IPS-18c (cell line): ENCODE measurements around the gene DCANP1.
A peak's percentile ranks its signal among the peaks of the same experiment; 100 is the strongest.

Experiments
- H3K4me3 ChIP-seq: 2 replicates; pipeline ENCODE4 v1.7.0; 2013; ENCODE audit warnings: low read depth, mild to moderate bottlenecking, low read length, moderate library complexity; ENCODE audit not compliant: insufficient read depth
- H3K9me3 ChIP-seq: one replicate; pipeline ENCODE4 v1.6.1; 2013; ENCODE audit warnings: mild to moderate bottlenecking, low read length, moderate library complexity; ENCODE audit not compliant: control insufficient read depth, insufficient read depth

Gene DCANP1

DNA sequence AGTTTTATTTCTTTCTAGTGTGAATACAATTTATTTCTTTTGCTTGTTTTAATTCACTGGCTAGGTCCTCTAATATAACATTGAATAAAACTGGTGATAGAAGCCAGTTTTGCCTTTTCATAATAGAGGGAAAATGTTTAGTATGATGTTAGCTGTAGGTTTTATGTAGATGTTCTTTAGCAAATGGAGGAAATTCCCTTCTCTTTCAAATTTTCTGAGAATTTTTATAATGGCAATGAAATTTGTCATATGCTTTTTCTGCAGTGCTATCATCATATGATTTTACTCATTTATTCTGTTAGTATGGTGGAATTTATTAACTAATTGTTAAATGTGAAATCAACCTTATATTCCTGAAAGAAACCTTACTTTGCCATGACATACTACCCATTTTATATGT, 30.1 kb downstream of the DCANP1 start:
- Histone ChIP-seq H3K9me3 (no peaks in the 10 kb centered on the region), H3K4me3 (no peak overlapping the region)

DNA sequence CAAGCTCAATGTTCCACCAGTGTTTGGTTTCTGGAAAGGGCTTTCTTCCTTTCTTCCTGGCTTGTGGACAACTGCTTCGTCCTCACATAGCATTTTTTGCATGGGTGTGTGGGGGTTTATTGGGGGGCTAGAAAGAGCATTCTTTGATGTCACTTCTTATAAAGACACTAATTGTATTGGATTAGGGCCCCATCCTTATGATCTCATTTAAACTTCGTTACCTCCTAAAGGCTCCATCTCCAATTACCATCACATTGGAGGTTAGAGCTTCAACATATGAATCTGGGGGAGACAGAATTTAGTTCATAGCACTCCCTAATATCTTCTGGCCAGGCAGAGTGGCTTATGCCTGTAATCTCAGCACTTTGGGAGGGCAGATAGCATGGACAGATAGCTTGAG, 42.1 kb downstream of the DCANP1 start:
- Histone ChIP-seq H3K4me3 (no peak overlapping the region), H3K9me3 (peaks cover 2% of the 10 kb centered on the region)

DNA sequence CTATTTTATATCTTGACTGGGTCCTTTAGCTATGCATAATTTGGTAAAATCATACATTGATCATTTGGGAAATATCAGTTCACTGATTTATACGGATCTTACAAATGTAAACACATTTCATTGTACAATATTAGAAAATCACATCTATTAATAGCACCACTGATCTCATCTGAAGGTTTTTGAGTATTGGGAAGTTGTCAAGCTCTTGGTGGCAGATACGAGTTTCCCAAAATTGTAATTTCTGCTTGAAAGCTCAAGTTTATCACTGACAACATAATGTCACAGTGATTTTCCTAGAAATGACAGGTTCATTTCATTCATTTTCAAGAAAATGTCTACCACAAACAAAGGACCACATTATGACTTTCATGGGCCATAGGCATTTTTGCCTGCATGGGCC, 45.1 kb downstream of the DCANP1 start:
- peaks cover 2% of the 10 kb centered on the region for H3K9me3 ChIP-seq

DNA sequence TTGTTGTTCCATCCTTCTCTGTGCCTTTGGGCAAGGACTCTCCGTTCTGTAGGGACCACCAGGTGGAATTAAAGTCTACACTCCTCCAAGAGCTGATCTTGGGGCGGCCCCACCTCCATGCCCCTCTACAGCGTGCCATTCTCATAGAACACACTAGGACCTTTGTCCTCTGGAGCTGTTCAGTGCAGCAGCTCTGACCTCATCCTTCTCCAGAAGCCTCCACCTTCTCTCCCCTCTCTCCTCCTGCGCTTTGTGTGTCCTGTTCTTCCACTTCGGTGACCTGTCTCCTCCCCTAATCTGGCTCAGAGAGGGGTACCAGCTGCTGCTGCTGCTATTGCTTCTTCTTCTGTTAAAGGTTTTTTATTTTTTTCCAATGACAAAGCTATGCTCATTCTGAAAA, 46.3 kb downstream of the DCANP1 start:
- Histone ChIP-seq H3K9me3 (peaks cover 2% of the 10 kb centered on the region), H3K4me3 (no peak overlapping the region)

More for the DNA sequence above, 45.1 kb downstream of the DCANP1 start:
- H3K4me3 ChIP-seq = no peak overlapping the region

DNA sequence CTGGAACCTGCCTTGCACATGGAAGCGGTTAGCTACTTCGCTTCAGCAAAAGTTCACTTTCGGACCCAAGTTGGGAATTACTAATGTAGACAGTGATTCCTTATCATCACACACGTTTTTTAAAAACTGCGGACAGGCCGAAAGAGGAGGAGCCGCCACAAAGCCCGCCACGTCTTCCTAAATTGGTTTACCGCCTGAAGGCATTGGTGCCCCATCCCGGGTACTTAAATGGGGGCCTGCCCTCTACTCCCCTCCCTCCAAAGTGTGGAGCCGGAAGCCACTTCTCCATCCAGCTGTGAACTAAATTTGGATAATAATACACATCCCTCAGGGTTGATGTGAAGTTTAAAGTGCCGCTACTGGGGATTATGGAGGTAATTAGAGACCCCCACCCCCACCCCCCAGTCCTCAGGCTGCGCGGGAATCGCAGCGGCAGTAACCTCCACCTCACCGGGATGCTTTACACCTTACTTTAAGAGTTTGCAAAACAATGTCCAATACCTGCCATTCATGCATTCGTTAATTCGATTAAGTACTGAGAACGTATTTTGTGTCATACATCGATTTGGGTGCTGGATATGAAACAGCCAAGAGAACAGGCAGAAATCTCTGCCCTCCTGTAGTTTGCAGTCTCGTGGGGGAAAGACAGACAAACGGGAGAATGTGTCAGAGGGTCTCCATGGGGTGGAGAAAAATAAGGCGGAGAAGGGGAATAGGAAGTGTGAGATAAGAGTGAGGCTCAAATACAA, 47.2 kb downstream of the DCANP1 start:
- peaks cover 2% of the 10 kb centered on the region for H3K9me3 ChIP-seq
- H3K4me3 ChIP-seq = peak overlapping the region; percentile 69

DNA sequence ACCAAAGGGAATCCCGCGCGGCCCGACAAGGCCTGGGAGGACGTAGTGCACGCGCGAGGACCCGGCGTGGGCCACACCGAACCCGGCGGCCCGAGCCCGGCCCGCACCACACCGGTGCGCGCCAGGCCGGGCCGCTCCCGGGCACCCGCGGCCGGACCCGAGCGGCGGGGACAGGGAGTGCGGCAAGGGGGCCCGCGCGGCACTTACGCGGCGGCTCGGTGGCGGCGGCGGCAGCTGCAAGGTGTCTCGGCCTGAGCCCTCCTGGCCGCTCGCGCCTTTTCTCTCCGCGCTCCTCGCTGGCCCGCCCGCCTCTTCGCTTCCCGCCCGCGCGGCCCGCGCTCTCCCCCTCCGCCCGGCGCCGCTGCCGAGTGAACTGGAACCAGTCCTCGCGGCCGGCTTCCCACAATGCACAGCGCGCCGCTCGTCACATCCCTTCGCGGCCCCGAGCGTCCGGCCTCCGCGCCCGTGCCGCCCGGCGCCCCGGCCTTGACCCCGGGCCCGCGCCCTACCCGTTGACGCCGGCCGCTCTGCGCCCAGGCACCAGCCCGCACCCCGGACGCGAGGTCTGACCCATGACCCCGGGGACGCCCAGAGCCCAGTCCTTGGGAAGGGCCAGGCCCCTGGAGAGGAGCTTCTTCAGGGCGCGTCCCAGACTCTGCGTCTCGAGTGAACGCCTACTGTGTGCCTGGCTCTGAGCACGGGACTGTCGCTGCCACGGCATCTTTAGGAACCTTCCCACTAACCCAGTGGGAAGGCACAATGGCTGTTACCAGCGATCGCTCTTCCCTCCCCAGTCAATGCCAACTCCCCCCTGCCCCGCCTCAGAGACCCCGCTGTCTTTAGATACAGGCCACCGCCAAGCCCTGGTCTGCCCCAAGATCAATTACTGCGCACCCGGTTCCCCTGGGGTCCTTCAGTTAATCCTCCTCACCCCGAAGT, 48.0 kb downstream of the DCANP1 start, which contains the start of gene MACROH2A1:
Gene MACROH2A1 (minus strand): TSS at position 377 of the 939 bp plus-strand sequence. CDS start 10,138 bp downstream, outside the sequence.
- peaks cover 2% of the 10 kb centered on the region for H3K9me3 ChIP-seq
- peak within 1 kb of the TSS; percentile 69 for H3K4me3 ChIP-seq

DNA sequence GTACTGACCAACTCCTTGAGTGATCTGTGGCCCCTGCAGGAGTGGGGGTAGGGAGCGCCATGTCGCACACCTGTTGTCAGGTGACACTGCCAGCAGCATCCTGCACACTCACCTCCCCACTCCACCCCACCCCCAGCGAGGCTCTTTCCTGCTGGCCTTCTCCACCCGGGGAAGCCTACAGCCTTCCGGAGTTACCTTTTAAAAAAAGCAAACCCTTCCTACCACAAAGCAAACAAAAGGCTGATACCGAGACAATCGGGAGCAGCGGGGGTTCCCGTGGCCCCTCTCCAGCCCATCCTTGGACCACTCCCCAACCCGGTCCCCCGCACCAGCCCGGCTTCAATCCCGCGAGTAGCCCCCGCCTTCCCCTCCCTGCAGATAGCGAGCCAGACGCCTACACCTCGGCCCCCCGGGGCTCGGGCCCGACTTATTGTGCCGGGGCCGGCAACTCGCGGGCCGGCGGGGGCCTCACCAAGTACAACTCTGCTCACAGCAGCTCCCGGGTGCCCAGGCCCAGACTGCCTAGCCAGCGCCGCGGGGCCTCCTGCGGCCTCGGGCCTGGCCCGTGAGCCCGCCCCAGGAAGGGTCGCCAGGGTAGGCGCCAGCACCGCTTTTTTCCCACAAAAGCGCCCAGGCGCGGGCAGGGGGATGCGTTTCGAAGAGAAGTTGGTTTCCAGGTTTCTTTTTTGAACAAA, 48.8 kb downstream of the DCANP1 start:
- H3K4me3 ChIP-seq = peak overlapping the region; percentile 69
- H3K9me3 ChIP-seq = peaks cover 2% of the 10 kb centered on the region

DNA sequence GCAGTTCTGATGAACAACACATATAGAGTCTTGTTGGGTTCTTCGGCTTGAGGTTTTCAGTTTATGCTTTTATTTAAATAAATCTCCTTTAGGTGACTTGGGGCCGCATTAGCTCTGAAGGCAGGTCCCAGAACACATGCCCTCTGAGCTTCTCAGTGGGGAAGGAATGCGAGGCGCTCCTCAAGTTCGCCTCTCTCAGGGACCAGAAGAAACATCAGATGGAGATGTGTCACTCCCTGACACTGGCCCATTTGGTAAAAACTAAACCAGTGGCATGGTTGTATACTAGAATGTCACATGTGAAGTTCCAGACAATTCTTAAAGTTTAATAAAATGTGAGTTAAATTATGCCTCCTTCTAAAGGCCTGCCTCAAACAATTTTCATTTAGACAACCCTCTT, 50.1 kb downstream of the DCANP1 start:
- Histone ChIP-seq H3K9me3 (peaks cover 2% of the 10 kb centered on the region), H3K4me3 (no peak overlapping the region)

DNA sequence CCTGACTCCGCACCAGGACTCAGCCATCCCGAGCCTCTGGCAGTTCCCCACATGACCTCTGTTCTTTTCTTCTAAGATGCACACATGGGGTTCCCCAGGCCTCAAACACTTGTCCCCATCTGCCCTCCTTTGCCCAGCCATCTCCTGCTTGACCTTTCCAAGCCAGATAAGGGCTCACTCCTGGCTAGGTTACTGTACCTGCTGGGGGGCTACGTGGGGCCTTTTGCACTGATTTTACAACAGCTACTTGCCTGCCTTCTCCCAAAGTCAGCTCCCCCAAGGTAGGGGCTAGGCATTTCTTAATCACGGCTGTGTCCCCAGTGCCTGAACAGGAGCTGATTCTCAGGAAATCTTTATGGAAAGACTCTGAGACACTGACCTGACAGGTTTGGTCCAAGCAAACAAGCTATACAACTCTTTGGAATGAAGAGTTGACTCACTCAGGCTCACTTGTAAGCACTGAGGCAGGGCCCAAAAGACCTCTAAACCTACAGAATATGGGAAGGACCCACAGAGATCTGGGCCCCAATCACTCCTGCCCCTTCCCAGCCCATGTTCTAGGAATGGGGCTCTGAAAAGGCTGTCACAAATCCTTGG, 50.6 kb downstream of the DCANP1 start:
- no peak overlapping the region; the same call in 1 of the 2 replicates for H3K4me3 ChIP-seq

DNA sequence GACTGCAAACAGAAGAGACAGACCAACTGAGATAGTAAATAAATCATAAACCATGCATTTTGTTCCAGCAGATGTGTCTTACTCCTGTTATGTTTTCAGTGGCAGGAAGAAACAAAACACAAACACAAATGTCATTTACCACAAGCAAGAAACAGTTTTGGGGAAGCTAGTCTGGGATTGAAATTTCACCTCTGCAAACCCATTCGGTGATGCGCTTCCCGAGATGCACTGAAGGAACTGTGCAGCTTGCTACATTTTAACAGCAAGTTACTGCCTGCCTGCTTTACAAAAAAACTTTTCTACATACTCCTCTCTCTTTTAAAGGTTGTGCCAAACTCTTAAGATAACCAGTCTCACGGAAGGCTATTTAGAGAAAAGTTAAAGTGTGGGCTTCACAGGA, 51.3 kb downstream of the DCANP1 start:
- Histone ChIP-seq H3K4me3 (no peak overlapping the region), H3K9me3 (peaks cover 2% of the 10 kb centered on the region)

More for the DNA sequence above, 50.6 kb downstream of the DCANP1 start:
- peaks cover 2% of the 10 kb centered on the region for H3K9me3 ChIP-seq

DNA sequence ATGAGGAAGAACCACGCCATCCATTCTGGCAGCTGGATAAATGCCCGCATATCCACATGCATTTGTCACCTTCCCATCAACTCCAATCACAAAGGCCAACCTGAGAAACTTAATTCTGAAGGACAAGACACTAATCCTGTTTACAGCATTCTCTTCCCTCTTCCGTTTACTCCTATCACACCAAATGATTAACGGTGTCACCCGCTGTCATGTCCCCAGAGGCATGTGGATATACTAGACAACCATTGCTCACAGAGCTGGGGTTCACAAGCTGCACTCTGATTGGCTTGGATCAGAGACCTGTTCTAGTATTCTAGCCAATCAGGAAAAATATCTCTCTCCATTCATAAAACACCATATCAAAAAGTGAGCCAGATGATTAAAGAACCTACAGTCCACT, 51.7 kb downstream of the DCANP1 start:
- Histone ChIP-seq H3K9me3 (peaks cover 2% of the 10 kb centered on the region), H3K4me3 (no peak overlapping the region)
